GM18502 (cell line): ENCODE results near the gene FBXO31.

Source experiments
- ATAC-seq: cut with Tn5 transposase; IDR thresholded peaks from one replicate; pipeline ENCODE4 v1.9.1; 2021; ENCODE audit warnings: mild to moderate bottlenecking; ENCODE audit not compliant: unreplicated experiment, poor library complexity

The FBXO31 gene

DNA sequence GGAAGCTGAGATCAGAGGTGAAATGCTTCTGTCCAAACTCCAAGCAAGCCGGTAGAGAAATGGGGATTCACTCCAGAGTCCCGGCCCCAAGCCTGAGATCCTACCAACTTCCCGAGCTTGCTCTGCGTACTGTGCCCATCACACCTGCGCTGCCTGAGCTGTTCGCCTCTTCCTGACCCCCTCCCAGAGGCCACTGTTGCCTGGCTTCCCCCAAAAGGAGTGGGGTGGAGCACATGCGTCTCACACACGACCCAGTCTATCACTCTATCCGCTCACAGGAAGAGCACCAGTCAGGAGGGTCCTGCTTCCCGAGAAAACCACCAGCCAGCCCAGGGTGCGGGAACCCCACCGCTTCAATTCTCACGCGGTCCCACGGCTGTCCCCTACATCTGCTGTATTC is 52.9 kb downstream of the FBXO31 start:
- no peak for ATAC-seq

DNA sequence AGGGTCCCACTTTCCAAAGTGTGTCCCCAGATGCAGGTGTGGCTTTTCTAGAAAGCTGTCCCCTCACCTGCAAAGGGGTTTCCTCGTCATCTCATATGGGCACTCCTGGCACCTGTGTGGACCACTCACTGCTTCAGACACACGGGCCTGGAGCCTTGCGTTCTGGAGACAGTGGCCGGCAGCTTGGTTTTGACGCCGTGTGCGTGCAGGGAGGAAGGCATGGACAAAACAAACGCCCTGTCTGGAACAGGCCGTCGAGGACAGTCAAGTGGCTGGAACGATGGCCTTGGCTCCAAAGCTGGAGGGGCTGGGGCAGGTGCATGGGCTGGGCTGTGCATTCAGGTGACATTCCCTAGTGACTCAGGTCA is 53.3 kb downstream of the FBXO31 start:
- no peak for ATAC-seq

DNA sequence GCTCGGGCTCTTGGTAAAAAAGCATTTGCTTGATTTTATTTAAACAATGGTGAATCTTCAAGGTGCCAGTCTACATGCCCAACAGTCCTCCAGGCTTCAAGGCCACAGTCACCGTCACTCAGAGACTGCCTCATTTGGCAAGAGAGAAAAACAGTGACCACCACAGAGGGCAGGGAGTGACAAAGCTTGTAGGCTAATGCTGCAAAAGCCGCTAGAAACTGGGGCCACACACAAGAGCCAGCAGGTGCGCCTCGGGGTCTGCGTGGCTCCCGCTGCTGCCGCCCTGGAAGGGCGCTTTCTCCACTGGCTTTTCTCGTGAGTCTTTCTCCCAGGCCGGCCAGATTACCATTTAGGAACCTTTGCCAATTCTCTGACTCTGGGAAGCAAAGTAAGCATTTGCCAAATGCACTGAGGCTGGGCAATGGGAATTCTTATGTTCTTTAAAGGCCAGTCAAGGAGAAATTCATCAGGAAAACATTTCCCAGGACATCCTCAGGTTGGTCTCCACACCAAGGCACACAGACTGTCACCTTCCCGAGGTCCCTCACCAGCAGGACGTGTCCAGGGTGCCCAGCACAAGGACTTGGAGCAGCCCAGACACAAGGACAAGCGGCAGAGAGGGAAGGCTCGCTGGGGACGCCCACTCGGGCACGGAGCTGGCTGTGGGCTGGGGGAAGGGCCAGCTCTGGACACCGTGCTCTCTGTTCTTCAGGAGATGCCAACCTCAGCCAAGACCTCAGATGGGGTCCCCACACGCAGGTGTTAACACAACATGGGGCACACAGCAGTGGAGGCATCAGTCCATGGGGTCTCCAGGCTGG is 53.9 kb downstream of the FBXO31 start:
- no peak for ATAC-seq

DNA sequence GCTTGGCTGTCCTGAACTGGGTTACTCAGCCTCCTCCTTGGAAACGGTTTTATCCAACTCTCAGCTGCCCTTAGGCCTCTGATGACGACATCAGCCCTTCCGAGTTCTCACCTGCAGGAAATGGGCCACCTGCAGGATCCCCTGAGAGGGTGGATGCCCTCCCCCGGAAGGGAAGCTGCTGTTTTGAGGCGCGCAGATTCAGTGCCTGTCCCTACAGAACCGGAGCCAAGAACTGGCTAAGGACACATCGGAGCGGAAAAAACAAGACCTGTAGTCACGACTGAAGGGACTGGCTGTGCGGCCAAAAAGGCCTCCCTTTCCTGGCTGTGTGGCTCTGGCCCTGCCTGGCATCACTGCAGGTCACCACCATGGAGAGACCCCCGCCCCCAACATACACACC is 54.7 kb downstream of the FBXO31 start:
- ATAC-seq: no peak

DNA sequence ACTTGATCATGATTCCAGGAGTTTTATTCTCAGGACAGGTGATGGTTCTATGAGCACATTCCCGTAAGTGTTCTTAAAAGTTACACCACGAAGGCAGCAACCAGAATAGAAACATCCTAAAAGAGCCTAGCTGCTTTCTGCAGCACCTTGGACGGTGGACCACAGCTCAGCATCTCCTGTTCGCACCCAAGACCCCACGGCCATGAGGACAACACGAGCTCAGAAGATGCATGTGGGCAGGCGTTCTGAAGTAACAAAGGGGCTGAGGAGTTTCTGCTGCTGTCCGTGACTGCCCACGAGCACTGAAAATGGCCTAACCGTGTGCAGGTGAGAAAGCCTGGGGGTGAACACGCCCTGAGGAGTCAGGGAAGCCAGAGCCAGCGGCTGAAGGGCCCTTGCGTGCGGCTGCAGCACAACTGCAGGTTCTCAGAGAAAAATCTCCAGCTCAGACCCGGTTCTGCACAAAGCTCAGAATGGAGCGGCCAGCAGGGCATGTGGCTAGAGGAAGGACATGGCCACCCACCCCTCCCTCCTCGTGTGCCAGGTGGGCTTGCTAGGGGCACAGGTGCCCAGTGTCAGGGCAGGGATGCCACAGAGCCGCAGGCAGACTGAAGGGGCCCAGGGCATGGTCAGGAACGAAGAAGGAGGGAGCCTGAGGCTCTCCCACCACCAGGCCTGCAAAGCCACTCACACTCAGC is 55.6 kb downstream of the FBXO31 start:
- ATAC-seq: no peak

DNA sequence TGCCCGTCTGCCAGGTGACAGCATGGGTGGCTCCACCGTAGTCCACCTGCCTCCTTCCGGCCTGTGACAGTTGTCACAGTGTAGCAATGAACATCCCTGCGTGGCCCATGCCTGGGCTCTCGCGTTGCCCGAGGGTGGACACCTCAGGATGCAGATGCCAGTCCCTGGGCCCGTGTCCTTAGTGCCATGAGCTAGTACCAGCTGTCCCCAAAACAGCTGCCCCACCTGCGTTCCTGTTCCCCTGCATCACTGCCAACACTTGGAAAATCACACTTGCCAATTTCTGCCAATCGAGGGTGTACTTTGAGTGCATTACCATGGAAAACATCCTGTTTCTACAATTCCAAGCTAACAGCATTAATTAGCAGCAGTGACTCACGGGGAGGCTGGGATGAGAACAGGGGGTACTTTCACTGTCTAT is 57.4 kb downstream of the FBXO31 start:
- no peak for ATAC-seq

DNA sequence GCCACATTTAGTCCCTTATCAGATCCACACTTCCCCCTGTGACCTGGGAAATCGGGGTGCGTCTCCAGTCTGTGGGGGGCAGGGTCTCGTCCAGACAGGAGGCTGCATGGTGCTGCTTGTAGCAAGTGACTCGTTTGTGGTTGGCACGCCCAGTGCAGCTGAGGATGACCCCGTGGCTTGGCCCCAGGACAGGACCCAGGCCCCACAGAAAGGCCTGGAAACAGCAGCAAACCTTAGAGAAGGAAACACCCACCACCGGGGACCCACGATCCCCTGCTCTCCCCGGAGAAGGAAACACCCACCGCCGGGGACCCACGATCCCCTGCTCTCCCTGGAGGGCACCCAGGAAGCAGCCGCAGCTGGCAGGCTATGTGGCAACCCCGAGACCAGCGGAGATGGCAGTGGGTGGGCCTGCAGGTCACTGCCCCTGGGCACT is 58.1 kb downstream of the FBXO31 start:
- no peak for ATAC-seq

DNA sequence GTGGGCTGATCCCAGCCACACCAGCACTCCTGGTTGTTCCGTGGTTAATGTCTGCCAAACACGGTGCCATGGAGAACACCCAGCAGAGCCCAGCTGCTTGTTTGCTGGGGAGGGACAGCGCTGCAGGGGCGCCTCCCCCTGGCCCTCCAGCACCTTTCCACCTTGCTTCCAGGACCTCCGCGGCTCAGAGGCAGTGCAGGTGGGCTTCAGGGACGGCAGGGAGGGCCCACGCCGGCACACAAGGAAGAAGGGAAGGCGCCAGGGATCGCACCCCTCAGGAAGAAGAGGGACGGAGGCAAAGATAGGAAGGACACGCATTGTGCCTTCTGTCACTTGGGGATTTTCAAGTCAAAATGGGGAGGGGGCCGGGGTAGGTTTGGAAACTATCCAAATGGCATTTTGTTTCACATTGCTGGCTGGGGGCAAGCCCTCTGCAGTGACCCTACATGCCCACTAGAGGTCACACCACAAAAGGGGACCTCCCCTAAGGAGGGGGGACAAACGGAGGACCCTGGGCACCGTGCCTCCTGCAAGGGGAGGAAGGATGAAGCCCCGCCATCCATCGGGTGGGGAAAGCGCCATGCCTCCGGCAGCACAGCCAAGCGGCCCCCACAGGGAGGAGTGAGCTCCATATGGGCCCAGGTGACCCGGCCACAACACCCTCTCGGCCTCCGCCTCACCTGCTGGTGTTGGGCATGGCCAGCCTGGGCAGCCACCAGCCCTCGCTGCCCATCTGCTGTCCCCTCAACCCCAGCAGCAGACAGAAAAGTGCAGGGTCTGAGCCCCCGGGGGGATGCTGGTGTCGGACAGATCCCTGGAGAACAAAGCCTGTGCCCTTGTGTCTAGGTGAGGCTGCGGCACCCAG is 58.9 kb downstream of the FBXO31 start:
- peak; percentile 40 for ATAC-seq

DNA sequence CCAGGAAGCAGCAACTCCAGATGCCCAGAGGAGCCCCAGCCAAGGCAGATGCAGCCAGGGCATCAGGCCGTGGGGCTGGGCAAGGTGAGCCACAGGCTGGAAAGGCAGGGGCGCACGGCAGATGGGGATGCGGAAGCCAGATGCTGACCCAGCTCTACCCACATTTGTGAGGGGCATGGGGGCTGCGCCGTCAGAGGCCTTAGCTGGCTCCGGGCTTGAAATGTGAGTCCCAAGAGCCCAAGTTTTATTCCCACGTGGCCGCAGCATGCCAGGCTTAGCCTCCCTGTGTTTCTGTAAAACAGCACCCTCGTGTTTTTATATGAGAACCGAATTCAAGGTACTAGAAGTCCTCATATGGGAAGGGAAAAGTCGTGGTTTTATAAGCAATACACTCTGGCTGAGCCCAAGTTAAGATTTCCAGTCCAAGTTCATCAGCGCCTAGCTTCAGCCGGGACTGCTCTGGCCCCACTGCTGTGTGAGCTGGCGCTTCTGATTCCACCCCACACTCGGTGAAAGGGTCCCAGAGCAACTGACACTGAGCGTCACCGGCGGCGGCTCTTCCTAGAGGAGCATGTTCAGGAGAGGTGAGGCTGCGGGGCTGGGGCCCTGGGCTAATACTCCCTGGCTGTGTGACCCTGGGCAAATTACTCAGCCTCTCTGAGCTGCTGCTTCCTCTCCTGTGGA is 59.7 kb downstream of the FBXO31 start:
- no peak for ATAC-seq

DNA sequence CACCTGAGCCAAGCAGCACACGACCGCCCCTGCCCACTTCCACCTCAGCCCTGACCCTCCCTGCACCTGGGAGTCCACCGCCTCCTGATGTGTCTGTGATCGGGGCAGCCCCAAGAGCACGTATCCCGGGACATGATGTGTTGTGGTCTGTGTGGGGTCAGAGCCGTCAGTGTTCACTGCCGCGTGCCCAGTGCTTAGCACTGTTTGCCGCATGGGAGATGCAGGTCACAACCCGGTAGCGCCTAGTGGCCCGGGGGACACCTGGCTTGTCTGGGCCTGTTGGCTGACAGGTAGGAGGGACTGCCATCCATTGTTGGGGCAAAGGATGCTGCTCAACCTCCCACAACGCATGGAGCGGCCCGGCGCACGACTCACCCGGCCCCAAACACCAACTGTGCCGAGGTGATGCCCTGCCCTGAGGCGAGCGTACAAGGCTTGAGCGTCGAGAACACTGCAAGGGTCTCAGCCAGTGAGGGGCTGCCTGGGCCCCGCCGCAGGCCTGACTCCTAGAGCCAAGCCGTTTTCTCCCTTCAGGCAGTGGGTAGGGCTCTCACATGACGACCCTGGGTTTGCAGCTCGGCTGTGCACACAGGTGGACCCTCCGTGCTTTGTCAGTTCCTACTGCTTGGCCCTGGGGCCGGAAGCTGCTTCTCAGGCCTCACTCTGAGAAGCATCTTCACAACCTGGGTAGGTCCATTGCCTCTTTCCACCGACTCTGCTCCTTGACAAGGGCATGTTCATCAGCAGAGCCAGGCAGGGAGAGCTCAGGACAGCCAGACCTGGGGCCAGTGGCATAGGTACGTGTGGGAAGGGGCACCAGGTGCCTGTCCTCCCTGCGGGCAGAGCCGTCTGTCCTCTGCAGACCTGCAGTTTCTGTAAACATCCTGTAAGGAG is 60.5 kb downstream of the FBXO31 start:
- ATAC-seq: no peak

DNA sequence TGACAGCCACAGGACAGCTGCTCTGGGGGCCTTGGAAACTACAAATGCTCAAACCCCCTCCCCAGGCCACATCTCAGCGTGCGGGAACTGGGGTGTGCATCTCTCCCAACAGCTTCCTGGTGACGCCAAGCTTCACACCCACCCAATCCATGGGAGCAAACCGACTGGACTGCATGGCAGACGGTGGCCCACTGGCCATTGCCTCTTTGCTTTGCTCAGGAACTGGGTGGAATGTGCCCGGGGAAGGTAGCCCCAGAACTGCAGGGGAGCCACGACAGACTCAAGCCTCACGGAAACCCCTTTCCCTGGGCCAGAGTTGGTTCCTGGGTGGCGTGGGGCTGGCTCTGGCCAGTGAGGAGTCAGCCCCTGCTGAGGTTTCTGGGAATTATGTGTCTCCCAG is 61.2 kb downstream of the FBXO31 start:
- ATAC-seq: no peak

DNA sequence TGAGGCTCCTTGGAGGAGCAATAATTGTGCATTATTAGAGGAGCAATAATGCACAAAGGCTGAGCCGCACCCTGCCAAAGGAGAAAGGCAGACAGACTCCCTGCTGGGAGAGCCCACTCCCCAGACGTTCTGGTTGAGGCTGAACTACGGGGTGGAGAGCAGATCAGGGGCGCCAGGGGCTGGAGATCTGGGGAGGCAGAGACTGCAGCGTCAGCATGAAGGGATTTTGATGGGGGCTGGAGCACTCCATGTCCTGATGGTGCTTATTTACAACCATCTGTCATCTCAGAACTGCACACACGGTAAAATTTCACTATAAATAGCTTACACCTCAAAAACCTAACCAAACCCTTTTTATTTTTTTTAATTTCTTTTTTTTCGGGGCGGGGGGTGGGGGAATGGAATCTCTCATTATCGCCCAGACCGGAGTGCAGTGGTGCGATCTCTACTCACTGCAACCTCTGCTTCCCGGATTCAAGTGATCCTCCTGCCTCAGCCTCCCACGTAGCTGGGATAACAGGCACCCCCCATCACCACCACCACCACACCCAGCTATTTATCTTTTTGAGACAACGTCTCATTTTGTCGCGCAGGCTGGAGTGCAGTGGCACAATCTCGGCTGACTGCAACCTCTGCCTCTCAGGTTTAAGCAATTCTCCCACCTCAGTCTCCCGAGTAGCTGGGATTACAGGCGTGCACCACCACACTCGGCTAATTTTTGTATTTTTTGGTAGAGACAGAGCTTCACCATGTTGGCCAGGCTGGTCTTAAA is 62.1 kb downstream of the FBXO31 start:
- ATAC-seq: no peak

DNA sequence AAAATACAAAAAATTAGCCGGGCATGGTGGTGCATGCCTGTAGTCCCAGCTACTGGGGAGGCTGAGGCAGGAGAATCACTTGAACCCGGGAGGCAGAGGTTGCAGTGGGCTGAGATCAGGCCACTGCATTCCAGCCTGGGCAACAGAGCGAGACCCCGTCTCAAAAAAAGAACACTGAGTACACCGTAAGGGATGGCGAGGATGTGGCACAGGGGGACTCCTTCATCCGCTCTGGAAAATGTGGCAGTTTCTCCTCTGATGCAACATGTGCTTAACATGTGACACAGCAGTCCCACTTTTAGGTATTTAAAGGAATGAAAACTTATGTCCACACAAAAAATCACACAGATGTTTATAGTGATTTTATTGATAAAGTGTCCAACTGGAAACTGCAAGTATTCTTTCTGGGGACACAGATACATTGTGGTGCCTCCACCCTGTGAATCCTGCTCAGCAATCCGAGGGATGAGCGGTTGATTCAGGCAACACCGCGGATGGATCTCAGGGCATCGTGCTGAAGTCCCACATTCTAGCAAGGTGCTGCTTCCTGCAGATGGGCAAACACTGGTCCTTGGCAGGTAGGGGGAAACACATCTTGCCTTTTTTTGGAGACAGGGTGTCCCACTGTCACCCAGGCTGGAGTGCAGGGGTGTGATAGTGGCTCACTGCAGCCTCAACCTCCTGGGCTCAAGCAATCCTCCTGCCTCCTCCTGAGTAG is 62.9 kb downstream of the FBXO31 start:
- no peak for ATAC-seq

DNA sequence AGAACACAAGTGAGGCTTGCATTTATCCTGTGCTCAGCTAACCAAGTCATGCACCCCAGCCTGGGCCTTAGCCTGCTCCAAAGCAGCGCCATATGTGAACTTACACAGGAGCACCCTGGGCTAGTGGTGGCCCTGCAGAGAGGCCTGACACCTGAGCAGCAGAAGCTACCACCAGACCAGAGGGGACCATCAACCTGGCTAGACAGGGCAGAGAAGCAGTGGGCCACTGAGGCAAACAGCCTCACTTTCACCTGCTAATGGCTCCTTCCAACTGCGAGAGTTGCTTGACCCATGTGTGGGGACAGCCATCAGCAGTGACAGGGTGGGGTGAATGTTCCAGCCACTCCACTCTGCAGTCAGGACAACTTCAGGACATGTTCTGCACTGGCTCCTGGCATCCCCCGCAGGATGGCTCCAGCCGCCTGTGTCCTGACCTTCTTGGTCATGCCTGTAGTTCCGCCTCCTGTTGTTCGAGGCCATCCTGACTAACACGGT is 63.5 kb downstream of the FBXO31 start:
- no peak for ATAC-seq

DNA sequence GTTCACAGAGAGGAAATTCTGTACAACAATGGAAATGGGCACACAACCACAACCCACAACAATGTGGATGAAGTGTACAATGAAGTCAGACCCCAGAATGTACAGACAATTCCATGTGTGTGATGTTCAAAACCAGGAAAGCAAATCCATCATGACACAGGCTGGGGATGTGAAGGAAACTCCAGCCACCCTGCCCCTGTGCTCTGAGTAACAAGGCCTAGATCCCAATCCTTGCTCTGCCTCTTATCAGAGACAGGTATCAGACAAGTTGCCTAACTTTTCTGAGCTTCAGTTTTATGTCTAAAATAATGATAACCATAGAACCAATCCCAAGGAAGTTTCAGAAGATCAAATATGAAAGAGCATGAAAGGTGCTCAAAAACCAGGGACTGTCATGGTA is 64.6 kb downstream of the FBXO31 start:
- ATAC-seq: no peak

DNA sequence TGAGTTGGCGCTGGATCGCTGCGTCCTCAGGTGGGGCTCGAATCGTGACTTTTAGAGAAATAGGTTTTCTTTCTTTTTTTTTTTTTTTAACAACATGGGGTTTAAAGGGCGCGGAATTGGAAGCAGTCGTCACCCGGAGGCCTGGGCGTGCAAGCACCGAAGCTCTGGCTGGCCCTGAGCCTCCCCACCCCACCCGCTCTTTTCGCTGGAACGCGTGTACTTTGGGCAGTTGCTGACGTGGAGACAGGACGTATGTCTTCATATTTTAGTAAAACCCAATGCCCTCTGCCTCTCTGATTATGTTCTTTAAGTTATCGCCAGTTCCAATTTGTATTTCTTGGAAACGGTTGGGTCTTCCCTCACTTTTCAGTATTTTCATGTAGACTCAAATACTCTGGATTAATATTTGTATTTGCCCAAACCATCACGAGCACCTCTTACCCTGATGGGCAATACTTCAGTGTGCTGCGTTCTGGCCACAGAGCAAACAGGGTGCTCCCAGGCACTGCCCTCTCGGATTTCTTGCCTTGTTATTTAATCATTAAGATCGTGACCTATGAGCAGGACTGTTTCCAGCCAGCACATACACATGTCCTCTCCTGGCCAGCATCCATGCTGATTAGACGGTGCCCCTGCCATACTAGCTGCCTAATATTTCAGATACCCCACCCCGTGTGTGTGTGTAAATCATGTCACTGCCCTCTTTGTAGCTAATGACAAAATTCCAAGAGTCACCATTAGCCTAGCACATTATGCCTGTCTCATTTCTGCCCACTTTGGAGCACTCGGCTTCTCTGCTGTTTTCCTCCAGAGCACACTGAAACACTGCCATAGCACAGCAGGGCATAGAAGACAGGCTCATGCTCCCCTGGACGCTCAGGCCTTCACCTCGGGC is 65.6 kb downstream of the FBXO31 start:
- ATAC-seq: peak; percentile 17
